Islet precursor cell (in vitro differentiated cells): Measurements from ENCODE around the gene SAMD14.

Experiments used
- DNase-seq: peaks from one replicate; pipeline ENCODE4 v3.0.0-alpha.2; 2018

Gene SAMD14

DNA sequence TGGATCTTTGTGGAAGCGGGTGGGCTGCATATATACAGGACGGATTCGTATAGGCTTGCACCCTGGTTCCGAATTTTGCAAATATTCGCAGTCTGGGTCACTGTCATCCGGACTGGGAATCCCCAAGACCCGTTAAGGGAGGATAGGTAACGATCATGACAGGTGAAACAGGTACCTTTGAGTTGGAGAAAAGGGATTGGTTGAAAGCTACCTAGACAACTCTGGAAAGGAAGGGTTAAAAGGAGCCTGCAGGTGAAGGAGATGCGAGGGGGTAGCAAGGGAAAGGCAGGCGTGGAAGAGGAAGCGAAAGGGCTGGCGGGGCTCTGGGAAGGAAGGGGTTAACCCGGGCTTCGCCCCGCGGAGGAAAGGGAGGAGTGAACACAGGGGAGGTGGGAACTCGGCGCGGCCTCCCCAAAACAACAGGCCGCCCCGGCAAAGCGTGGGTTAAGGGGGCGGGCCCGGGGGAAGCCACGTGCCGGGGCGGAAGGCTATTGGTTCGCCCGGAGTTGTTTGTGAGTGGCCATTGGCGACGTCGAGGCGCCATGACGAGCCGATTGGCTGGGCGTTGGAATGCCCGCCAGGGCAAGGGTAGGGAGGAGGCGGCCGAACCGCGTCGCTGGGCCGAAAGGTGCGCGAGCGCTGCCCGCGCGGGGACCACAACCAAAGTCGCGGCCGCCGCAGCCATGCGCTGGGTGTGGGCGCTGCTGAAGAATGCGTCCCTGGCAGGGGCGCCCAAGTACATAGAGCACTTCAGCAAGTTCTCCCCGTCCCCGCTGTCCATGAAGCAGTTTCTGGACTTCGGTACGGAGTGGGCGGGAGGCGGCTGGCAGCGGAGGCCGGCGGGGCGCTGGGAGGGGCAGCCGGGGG lies 35.0 kb downstream of the SAMD14 start, which contains the start of gene PDK2:
TSS of gene PDK2 (plus strand) at position 599 of the 867 bp plus-strand sequence. CDS start at position 684, 85 bp downstream.
- DNase-seq: peak; percentile 97

GRCh38 chr17:50094243-50094752 lies 35.7 kb downstream of the SAMD14 start:
- peak; percentile 94 for DNase-seq

GRCh38 chr17:50093807-50094206 lies 36.2 kb downstream of the SAMD14 start:
- no peak for DNase-seq

GRCh38 chr17:50093246-50093645 lies 36.7 kb downstream of the SAMD14 start:
- no peak for DNase-seq

- no peak for DNase-seq
These were observed 38.1 kb downstream of the SAMD14 start for GRCh38 chr17:50091918-50092285.

- DNase-seq: no peak
These were observed 38.7 kb downstream of the SAMD14 start for GRCh38 chr17:50090971-50091917.

- DNase-seq: no peak
These were observed 39.9 kb downstream of the SAMD14 start for GRCh38 chr17:50090071-50090470.

DNA sequence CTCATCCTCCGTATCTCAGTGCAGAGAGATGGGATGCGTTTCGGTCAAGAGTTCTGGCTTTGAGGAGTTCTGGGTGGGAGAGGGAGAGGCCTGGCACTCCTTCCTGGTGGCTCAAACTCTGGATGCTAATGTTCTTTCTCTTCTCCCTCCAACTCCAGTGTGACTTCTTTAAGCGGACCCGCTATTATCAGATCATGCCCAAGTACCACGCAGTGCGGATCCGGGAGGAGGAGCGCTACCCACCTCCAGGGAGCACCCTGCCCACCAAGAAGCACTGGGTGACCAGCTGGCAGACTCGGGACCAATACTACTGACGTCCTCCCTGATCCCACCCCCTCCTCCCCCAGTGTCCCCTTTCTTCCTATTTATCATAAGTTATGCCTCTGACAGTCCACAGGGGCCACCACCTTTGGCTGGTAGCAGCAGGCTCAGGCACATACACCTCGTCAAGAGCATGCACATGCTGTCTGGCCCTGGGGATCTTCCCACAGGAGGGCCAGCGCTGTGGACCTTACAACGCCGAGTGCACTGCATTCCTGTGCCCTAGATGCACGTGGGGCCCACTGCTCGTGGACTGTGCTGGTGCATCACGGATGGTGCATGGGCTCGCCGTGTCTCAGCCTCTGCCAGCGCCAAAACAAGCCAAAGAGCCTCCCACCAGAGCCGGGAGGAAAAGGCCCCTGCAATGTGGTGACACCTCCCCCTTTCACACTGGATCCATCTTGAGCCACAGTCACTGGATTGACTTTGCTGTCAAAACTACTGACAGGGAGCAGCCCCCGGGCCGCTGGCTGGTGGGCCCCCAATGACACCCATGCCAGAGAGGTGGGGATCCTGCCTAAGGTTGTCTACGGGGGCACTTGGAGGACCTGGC lies 40.8 kb downstream of the SAMD14 start:
- no peak for DNase-seq

DNA sequence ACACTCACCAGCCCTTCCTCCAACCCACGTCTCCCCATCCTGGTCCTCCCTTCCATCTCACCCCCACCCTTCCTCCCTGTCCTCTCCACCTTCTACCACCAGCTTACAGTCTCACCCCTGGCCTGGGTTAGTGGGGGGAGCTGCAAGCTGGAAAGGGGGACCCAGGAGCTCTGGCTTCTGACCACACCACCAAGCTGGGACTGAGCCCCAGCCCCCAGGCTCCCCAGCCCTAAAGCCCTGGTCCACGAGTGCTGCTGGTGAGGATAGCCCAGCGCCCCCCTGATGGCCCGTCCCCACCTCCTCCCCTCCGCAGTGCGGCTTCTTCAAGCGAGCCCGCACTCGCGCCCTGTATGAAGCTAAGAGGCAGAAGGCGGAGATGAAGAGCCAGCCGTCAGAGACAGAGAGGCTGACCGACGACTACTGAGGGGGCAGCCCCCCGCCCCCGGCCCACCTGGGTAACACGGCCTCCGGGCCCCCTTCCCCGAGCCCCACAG lies 42.0 kb downstream of the SAMD14 start:
- DNase-seq: no peak

DNA sequence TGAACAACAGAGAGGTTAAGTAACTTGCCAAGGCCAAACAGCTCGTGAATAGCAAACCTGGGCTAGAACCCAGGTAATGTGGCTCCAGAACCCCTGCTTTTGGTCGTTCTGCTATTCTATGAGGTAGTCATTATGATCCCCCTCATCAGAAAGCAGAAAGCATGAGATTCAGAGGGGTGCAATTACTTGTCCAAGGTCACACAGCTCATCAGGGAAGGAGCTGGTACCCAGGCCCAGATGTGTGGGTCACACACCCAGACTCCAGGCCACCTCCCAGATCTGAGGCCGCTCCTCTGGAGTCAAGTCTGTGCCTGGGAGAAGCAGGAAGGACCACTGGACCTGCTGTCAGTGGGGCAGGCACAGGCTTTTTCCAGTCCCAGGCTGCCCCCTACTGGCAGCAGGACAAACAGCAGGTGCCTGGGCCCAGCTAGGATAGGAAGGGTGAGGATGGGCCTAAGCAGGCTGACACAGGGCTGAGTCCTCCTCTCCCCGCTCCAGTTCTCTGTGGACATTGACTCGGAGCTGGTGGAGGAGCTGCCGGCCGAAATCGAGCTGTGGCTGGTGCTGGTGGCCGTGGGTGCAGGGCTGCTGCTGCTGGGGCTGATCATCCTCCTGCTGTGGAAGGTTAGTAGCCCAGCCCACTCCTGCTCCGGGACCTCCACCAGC lies 42.6 kb downstream of the SAMD14 start:
- peak; percentile 96 for DNase-seq

GRCh38 chr17:50081757-50082156 lies 48.2 kb downstream of the SAMD14 start:
- no peak for DNase-seq

- DNase-seq: no peak
These were observed 49.1 kb downstream of the SAMD14 start for GRCh38 chr17:50080827-50081226.

DNA sequence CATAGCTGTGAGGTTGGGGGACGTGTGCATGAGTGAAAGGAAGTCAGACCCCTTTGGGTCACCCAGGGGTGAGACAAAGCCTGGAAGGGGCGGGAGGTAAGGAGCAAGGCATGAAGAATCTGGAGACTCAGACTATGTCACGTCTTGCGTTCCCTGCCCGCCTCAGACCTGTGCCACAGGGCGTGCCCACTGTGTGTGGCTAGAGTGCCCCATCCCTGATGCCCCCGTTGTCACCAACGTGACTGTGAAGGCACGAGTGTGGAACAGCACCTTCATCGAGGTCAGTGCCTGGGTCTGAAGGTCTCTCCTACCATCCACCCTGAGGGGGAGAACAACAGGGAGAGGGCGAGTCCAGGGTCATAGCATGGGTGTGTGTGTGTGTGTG lies 49.9 kb downstream of the SAMD14 start:
- DNase-seq: no peak

- DNase-seq: peak; percentile 76
These were observed 50.4 kb downstream of the SAMD14 start for GRCh38 chr17:50079334-50080095.

DNA sequence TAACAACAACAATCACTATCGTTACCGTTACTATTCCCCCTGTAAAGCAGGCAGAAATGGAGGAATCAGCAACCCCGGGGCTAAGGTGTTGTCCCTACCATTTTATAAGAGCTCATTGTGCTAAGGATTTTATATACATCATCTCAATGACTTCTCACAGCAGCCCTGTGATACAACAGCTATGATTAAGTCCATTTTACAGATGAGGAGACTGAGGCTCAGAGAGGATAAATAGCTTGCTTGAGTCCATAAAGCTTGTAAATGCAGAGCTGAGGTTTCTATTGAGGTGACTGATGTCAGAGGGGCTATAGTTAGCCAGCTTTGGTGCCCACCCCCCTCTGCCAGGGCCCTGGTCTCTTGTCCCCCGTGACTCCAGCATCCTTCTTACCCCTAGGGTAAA lies 51.5 kb downstream of the SAMD14 start:
- DNase-seq: no peak

GRCh38 chr17:50076591-50077235 lies 53.2 kb downstream of the SAMD14 start:
- DNase-seq: no peak

DNA sequence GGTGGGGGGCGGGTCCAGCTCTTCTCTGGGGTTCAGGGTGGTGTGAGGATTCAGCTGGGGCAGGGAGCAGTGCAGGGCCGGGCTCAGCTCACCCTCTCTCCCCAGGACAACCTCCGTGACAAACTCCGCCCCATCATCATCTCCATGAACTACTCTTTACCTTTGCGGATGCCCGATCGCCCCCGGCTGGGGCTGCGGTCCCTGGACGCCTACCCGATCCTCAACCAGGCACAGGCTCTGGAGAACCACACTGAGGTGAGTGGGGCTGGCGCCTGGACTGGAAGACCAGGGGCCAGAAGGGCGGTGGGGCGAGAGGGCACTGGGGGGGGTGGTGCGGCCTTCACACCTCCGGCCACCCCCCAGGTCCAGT lies 53.8 kb downstream of the SAMD14 start:
- DNase-seq: no peak

- no peak for DNase-seq
These were observed 54.4 kb downstream of the SAMD14 start for GRCh38 chr17:50075446-50076032.

GRCh38 chr17:50074227-50074626 lies 55.7 kb downstream of the SAMD14 start:
- DNase-seq: no peak

DNA sequence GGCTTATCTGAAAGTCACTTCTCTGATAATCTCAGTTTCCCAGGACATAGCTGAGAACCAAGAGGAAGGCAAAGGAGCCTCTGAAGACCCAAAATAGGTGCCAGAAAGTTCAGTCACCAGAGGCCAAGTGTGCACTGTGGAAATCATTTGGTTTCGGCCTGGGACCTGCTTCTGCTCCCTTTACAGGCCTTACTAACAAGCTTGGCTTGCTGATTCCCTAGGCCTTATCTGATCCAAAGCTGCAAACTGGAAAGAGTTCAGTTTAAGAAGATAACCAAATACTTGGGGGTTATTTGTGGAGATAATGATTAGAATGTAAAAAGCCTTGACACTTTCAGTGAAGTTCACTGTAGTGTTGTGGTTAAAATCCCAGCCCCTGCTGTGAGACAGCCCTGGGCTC lies 57.0 kb downstream of the SAMD14 start:
- DNase-seq: no peak
